Endothelial cell of umbilical vein (primary cell): ENCODE data around the gene HOXA13. TPM values are rescaled to one million over a fixed set of nuclear protein-coding genes. Genes with fewer than 3 reads are reported as not detected.
A peak's percentile ranks its signal among the peaks of the same experiment; 100 is the strongest.

Source experiments
- BruUV-seq: library from RNA; stranded (reverse); fragments of 400-500 nt; replicated peaks from 2 replicates; lab custom pipeline; 2021; lab: Mats Ljungman, UMichigan
- CTCF ChIA-PET: fragments of 300-600, 350-600 bp; sonication (Branson Sonifier 250); formaldehyde crosslinking; loops from one replicate; lab custom pipeline; 2021; ENCODE audit warnings: antibody characterized with exemption, inconsistent platforms; lab: Charles Lee
- POLR2A ChIA-PET: fragments of 300-600, 350-600 bp; sonication (Branson Sonifier 250); formaldehyde crosslinking; loops from one replicate; lab custom pipeline; 2021; ENCODE audit warnings: antibody characterized with exemption, inconsistent platforms; lab: Charles Lee
- DNase-seq: peaks from one replicate; pipeline ENCODE4 v3.0.0-alpha.2; 2011; ENCODE audit warnings: low read depth, low spot score
- FAIRE-seq: peaks from 2 replicates; lab custom pipeline; 2011; peaks lifted over from hg19 to GRCh38; lab: Jason Lieb, UNC
- H2AFZ ChIP-seq: 2 replicates; pipeline ENCODE4 v1.6.0; 2012; ENCODE audit warnings: low read depth, low read length, control low read depth, inconsistent platforms
- H3K27ac ChIP-seq: 2 replicates; pipeline ENCODE4 v1.5.1; 2011; ENCODE audit warnings: low read depth, mild to moderate bottlenecking, control low read depth, low read length, moderate library complexity; ENCODE audit not compliant: insufficient read depth
- H3K27me3 ChIP-seq, 2 experiments: 2 replicates each; pipeline versions ENCODE4 v1.6.0 to v1.6.1; 2011; ENCODE audit warnings: low read length in 2 of 2, mixed read lengths in 1 of 2; ENCODE audit not compliant: control insufficient read depth in 2 of 2, insufficient read depth in 2 of 2
- H3K36me3 ChIP-seq, 2 experiments: 2 replicates in 1 of 2; 3 replicates in 1 of 2; pipeline ENCODE4 v1.5.1; 2011; ENCODE audit warnings: low read length in 2 of 2, mild to moderate bottlenecking in 1 of 2, moderate library complexity in 1 of 2; ENCODE audit not compliant: control insufficient read depth in 2 of 2, insufficient read depth in 2 of 2; ENCODE audit errors: extremely low read depth in 1 of 2
- H3K4me1 ChIP-seq: 3 replicates; pipeline ENCODE4 v1.5.1; 2011; ENCODE audit warnings: mild to moderate bottlenecking, low read length; ENCODE audit not compliant: control insufficient read depth, insufficient read depth; ENCODE audit errors: extremely low read depth
- H3K4me2 ChIP-seq: 2 replicates; pipeline ENCODE4 v1.6.1; 2011; ENCODE audit warnings: low read length, control low read depth, mixed read lengths; ENCODE audit not compliant: insufficient read depth
- H3K4me3 ChIP-seq, 3 experiments: fragments of 200-600 bp in 1 of 3; sonication (generic), shearing (Covaris generic) in 1 of 3; replicated peaks in 1 of 3; 2 replicates each; pipeline ENCODE4 v1.5.1; 2011 to 2016; ENCODE audit warnings: control low read depth in 3 of 3, low read length in 3 of 3, mild to moderate bottlenecking in 2 of 3, inconsistent platforms in 1 of 3, low read depth in 1 of 3, moderate library complexity in 1 of 3; ENCODE audit not compliant: insufficient read depth in 1 of 3
- H3K79me2 ChIP-seq: 2 replicates; pipeline ENCODE4 v1.6.0; 2012; ENCODE audit warnings: low read length, inconsistent platforms; ENCODE audit not compliant: control insufficient read depth, insufficient read depth
- H3K9ac ChIP-seq: replicated peaks from 2 replicates; pipeline ENCODE3; 2011; ENCODE audit warnings: low read length, control low read depth; ENCODE audit not compliant: insufficient read depth; ENCODE audit errors: extremely low read depth
- H3K9me1 ChIP-seq: replicated peaks from 3 replicates; pipeline ENCODE4 v1.6.0; 2011; ENCODE audit warnings: mild to moderate bottlenecking, low read length; ENCODE audit not compliant: control insufficient read depth, insufficient read depth; ENCODE audit errors: extremely low read depth
- H3K9me3 ChIP-seq: replicated peaks from 2 replicates; pipeline ENCODE4 v1.5.1; 2012; ENCODE audit warnings: low read length, inconsistent platforms; ENCODE audit not compliant: control insufficient read depth, insufficient read depth
- H4K20me1 ChIP-seq: replicated peaks from 2 replicates; pipeline ENCODE3; 2011; ENCODE audit warnings: mild to moderate bottlenecking, low read length; ENCODE audit not compliant: control insufficient read depth, insufficient read depth; ENCODE audit errors: extremely low read depth
- CTCF ChIP-seq, 2 donors: IDR thresholded peaks; 1 replicate in 1 of 2; 2 replicates in 1 of 2; pipeline ENCODE4 v1.5.1; 2011; ENCODE audit warnings: low read length in 2 of 2, mild to moderate bottlenecking in 2 of 2, moderate library complexity in 2 of 2, control low read depth in 1 of 2, inconsistent platforms in 1 of 2, low read depth in 1 of 2; ENCODE audit not compliant: insufficient read depth in 1 of 2; ENCODE audit errors: extremely low read depth in 1 of 2
- EZH2 ChIP-seq: IDR thresholded peaks from 2 replicates; pipeline ENCODE4 v1.6.1; 2012; ENCODE audit warnings: borderline replicate concordance, low read depth, mild to moderate bottlenecking, moderate library complexity, low read length, inconsistent platforms; ENCODE audit not compliant: severe bottlenecking
- FOS ChIP-seq: IDR thresholded peaks from 2 replicates; pipeline ENCODE4 v1.6.1; 2011; ENCODE audit warnings: mild to moderate bottlenecking, low read length, moderate library complexity, borderline replicate concordance; ENCODE audit not compliant: insufficient read depth
- GATA2 ChIP-seq: IDR thresholded peaks from 2 replicates; pipeline ENCODE4 v1.7.0; 2011; ENCODE audit warnings: low read depth, mild to moderate bottlenecking, moderate library complexity, mixed read lengths, low read length; ENCODE audit not compliant: insufficient read length, insufficient read depth
- MAX ChIP-seq: IDR thresholded peaks from 2 replicates; pipeline ENCODE4 v1.6.1; 2011; ENCODE audit not compliant: insufficient read depth, insufficient read length
- MYC ChIP-seq: IDR thresholded peaks from one replicate; pipeline ENCODE4 v1.6.1; 2011; ENCODE audit warnings: mild to moderate bottlenecking, low read depth, low read length
- dilution Hi-C: fragments of 300-500 bp; cut with MboI; formaldehyde crosslinking; loops from one replicate; pipeline ENCODE4 v1.15.0; 2019; ENCODE audit warnings: low sequenced_read_pairs; ENCODE audit not compliant: extremely low pct_ligation_motif_present
- intact Hi-C: fragments of 100-400 bp; cut with micrococcal nuclease; formaldehyde crosslinking; loops from one replicate; pipeline ENCODE4 v1.10.0; 2022
- polyA plus RNA-seq, 4 experiments: library from polyadenylated mRNA; depleted of rRNA in 3 of 4; stranded (reverse) in 3 of 4; unstranded in 1 of 4; fragments of >200 nt; gene quantifications; 2 replicates each; pipeline versions ENCODE4 v1.2.1 to v1.2.3, GENCODE V29; 2011 to 2012; ENCODE audit warnings: missing spikeins in 1 of 4
- total RNA-seq: library from RNA; stranded (reverse); gene quantifications from 2 replicates; pipeline ENCODE4 v1.2.3, GENCODE V29; 2021

HOXA13 gene
- total and polyA plus RNA-seq, 2 donors (not counting 3 experiments of a cell fraction or from before 2014, with no cell fraction given), result 0.22 TPM; not detected in 1

GRCh38 chr7:27182861-27183681 lies 16.8 kb downstream of the HOXA13 start:
- peak overlapping the region; percentile 90 for H3K27ac ChIP-seq
- H3K79me2 ChIP-seq, result peaks cover 87% of the 10 kb centered on the region
- H4K20me1 ChIP-seq, result no peaks in the 10 kb centered on the region
- DNase-seq (peak; percentile 50), FAIRE-seq (peak; percentile 49)
- TF ChIP-seq MYC (no peak), GATA2 (no peak), EZH2 (no peak), FOS (no peak)
- H3K4me1 ChIP-seq, result peaks cover 58% of the 10 kb centered on the region
- intact Hi-C loops, result no loop called here
- H3K27me3 ChIP-seq, result no peaks in the 10 kb centered on the region
- H3K36me3 ChIP-seq, result no peaks in the 10 kb centered on the region
- no peaks in the 10 kb centered on the region for H3K9me1 ChIP-seq
- dilution Hi-C loops, result no loop called here
- H3K4me2 ChIP-seq, result peak overlapping the region; percentile 82
- H3K9me3 ChIP-seq, result no peaks in the 10 kb centered on the region
- POLR2A ChIA-PET, result interaction anchor here (0.8 kb wide), 1 partner anchor 65 kb away, joined by 3 read pairs; no protein-coding TSS in a partner anchor
- CTCF ChIA-PET, result interaction anchor here (0.9 to 6.0 kb wide), 8 partner anchors 10 to 911 kb away, joined by 3 to 49 read pairs (median 5); partner anchors contain the start of gene HOXA10
- peak overlapping the region; percentile 88 for H3K9ac ChIP-seq
- H2AFZ ChIP-seq, result peak overlapping the region; percentile 3
- H3K4me3 ChIP-seq, result peak overlapping the region; percentile 82 to 91 (median 84)
- no TSS peak for BruUV-seq

GRCh38 chr7:27182285-27182841 lies 17.5 kb downstream of the HOXA13 start:
- no peaks in the 10 kb centered on the region for H3K27me3 ChIP-seq
- H4K20me1 ChIP-seq, result no peaks in the 10 kb centered on the region
- H3K27ac ChIP-seq, result no peak overlapping the region
- H3K4me3 ChIP-seq, result peak overlapping the region; percentile 82 to 91 (median 84)
- intact Hi-C loops (no loop called here), dilution Hi-C loops (no loop called here)
- TF ChIP-seq MAX (no peak), CTCF (IDR thresholded peaks at IDR 0.05; ENCODE audit: extremely low read depth in 1 of 2, insufficient read depth in 1 of 2, low read depth in 1 of 2, low read length in 2 of 2) (peak in 1 of 2 donors; percentile 30)
- no peaks in the 10 kb centered on the region for H3K9me3 ChIP-seq
- no TSS peak for BruUV-seq
- peak overlapping the region; percentile 82 for H3K4me2 ChIP-seq
- CTCF ChIA-PET, result interaction anchor here (0.7 to 6.0 kb wide), 7 partner anchors 9 to 592 kb away, joined by 3 to 49 read pairs (median 4); partner anchors contain the start of gene HOXA10
- no peaks in the 10 kb centered on the region for H3K9me1 ChIP-seq
- H3K9ac ChIP-seq, result peak overlapping the region; percentile 88
- no peak overlapping the region for H2AFZ ChIP-seq
- H3K36me3 ChIP-seq, result no peaks in the 10 kb centered on the region
- FAIRE-seq (no peak), DNase-seq (no peak)
- H3K79me2 ChIP-seq, result peaks cover 89% of the 10 kb centered on the region
- POLR2A ChIA-PET, result no interaction called here
- peaks cover 62% of the 10 kb centered on the region for H3K4me1 ChIP-seq
